ENCODE data around the gene AFG1L. TPM values are rescaled to one million over a fixed set of nuclear protein-coding genes. Genes with fewer than 3 reads are reported as not detected.

The AFG1L gene
- total RNA-seq, 2 experiments from 2014 or later = 5.6 to 6.3 TPM

DNA sequence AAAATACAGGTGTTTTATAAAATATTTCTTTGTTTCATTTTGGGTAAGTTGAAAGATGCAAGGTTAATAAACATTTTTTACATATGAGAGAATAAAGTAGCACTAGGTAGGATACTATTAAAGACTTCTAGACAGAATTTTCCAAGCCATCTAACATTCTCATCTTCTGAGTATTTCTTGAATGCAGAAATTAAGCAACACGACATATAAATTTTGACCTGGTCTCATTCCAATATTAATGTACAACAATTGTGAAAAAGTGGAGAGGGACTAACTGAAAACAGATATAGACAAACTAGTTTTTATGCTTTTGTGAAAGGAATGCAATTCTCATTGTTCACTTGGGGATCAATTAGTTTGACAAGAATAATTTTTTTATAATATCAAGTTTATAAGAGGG lies 254.4 kb downstream of the AFG1L start:
- Mint-ChIP-seq H3K4me3 (no peak overlapping the region), H3K27ac (no peak overlapping the region), H3K4me1 (ENCODE audit: low read depth) (peaks cover 7% of the 10 kb centered on the region), H3K27me3 (no peaks in the 10 kb centered on the region), H3K36me3 (ENCODE audit: low read depth) (no peaks in the 10 kb centered on the region), H3K9me3 (no peaks in the 10 kb centered on the region)
- DNase-seq = no peak
- ChIA-PET POLR2A (no interaction called here), CTCF (no interaction called here)
- TF ChIP-seq, protein P1, sequence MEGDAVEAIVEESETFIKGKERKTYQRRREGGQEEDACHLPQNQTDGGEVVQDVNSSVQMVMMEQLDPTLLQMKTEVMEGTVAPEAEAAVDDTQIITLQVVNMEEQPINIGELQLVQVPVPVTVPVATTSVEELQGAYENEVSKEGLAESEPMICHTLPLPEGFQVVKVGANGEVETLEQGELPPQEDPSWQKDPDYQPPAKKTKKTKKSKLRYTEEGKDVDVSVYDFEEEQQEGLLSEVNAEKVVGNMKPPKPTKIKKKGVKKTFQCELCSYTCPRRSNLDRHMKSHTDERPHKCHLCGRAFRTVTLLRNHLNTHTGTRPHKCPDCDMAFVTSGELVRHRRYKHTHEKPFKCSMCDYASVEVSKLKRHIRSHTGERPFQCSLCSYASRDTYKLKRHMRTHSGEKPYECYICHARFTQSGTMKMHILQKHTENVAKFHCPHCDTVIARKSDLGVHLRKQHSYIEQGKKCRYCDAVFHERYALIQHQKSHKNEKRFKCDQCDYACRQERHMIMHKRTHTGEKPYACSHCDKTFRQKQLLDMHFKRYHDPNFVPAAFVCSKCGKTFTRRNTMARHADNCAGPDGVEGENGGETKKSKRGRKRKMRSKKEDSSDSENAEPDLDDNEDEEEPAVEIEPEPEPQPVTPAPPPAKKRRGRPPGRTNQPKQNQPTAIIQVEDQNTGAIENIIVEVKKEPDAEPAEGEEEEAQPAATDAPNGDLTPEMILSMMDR (IDR thresholded peaks at IDR 0.05) = no peak
- intact Hi-C loops (cut with micrococcal nuclease) = no loop called here
- no peak for ATAC-seq

DNA sequence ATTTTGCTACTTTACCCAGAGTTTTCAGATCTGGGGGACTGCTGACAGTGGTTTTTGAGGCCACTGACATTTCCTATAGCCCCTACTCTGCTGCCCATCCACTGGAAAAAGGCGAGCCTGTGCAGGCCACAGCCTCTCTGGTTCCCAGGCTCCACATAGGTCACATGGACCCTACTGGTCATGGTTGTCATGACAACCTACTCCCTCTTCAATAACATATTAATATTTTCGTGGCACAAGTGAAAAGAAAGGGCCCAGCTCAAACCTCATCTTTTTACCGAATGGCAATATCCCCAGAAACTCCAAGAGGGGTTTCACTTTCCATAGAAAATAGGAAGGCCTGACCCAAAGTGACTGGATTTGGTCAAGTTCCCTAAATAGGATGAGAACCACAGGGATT lies 254.9 kb downstream of the AFG1L start:
- intact Hi-C loops (cut with micrococcal nuclease) = no loop called here
- no peaks in the 10 kb centered on the region for H3K27me3 Mint-ChIP-seq
- TF ChIP-seq, protein P1 (IDR thresholded peaks at IDR 0.05) = no peak
- H3K9me3 Mint-ChIP-seq = no peaks in the 10 kb centered on the region
- DNase-seq = no peak
- H3K36me3 Mint-ChIP-seq (ENCODE audit: low read depth) = no peaks in the 10 kb centered on the region
- ATAC-seq = no peak
- ChIA-PET POLR2A (no interaction called here), CTCF (no interaction called here)
- H3K4me3 Mint-ChIP-seq = no peak overlapping the region
- no peak overlapping the region for H3K27ac Mint-ChIP-seq
- peaks cover 7% of the 10 kb centered on the region for H3K4me1 Mint-ChIP-seq (ENCODE audit: low read depth)

DNA sequence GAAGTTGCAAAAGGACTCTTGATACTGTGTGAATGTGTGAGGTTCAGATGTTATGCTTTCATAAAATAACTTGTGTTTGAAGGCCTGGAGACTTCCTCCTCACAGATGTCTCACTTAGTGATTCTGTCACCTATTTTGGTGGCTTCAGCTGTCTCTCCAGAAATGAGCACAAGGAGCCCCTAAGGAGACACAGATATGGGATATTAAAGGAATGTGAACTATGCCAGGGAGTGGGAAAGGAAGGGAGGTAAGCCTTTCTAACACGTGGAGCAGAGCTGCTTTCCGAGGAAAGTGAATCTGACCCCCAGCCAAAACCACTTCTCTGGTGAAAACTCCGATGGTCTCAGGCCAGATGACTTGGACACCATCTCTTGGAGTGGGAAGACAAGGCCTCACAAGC lies 255.4 kb downstream of the AFG1L start:
- no peak overlapping the region for H3K4me3 Mint-ChIP-seq
- H3K27me3 Mint-ChIP-seq = no peaks in the 10 kb centered on the region
- ChIA-PET CTCF (interaction anchor here (1.0 kb wide), 1 partner anchor 523 kb away, joined by 3 read pairs; no protein-coding TSS in a partner anchor), POLR2A (interaction anchor here (0.6 kb wide), 1 partner anchor 75 kb away, joined by 5 read pairs; no protein-coding TSS in a partner anchor)
- no peak for DNase-seq
- ATAC-seq = no peak
- H3K27ac Mint-ChIP-seq = no peak overlapping the region
- H3K36me3 Mint-ChIP-seq (ENCODE audit: low read depth) = no peaks in the 10 kb centered on the region
- peaks cover 7% of the 10 kb centered on the region for H3K4me1 Mint-ChIP-seq (ENCODE audit: low read depth)
- TF ChIP-seq, protein P1 (IDR thresholded peaks at IDR 0.05) = no peak
- intact Hi-C loops (cut with micrococcal nuclease) = no loop called here
- H3K9me3 Mint-ChIP-seq = no peaks in the 10 kb centered on the region

DNA sequence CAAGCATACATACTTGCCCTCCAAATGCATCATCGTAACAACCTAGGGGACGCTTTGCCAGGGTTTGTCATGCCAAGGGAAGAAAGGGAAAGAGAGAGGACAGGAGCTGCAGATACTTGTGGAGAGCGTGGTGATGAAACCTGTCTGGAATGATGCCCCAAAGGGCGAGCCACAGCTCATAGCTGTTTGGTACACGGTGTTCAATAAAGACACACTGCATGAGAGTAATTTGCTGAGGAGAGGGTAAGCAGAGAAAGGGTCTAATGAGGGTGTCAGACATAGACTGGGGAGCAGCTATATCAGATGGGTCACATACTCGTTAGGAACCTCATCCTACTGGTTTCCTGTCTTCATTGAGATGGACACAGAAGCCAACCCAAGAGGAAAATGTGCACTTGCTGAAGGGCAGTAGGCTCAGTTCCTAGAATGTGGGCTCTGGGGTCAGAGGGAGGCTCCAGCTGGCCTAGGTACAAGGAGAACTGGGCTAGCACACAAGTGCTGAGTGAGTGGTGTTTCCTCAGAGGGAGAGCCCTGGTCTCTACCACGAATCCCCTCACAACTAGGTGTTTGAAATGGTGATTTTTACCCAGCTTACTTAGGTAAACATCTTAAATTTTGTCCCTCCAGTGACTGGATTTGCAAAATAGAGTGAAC lies 260.7 kb downstream of the AFG1L start:
- no peak overlapping the region for H3K4me3 Mint-ChIP-seq
- H3K27ac Mint-ChIP-seq = no peak overlapping the region
- intact Hi-C loops (cut with micrococcal nuclease) = no loop called here
- no peak for ATAC-seq
- TF ChIP-seq, protein P1 (IDR thresholded peaks at IDR 0.05) = no peak
- ChIA-PET POLR2A (interaction anchor here (0.5 to 1.8 kb wide), 4 partner anchors 9 to 834 kb away, joined by 3 to 9 read pairs (median 4); no protein-coding TSS in a partner anchor), CTCF (interaction anchor here (1.0 to 2.3 kb wide), 5 partner anchors 10 to 518 kb away, joined by 4 to 8 read pairs (median 5); no protein-coding TSS in a partner anchor)
- DNase-seq = no peak
- no peaks in the 10 kb centered on the region for H3K27me3 Mint-ChIP-seq
- H3K4me1 Mint-ChIP-seq (ENCODE audit: low read depth) = peaks cover 12% of the 10 kb centered on the region
- H3K9me3 Mint-ChIP-seq = no peaks in the 10 kb centered on the region
- H3K36me3 Mint-ChIP-seq (ENCODE audit: low read depth) = no peaks in the 10 kb centered on the region

DNA sequence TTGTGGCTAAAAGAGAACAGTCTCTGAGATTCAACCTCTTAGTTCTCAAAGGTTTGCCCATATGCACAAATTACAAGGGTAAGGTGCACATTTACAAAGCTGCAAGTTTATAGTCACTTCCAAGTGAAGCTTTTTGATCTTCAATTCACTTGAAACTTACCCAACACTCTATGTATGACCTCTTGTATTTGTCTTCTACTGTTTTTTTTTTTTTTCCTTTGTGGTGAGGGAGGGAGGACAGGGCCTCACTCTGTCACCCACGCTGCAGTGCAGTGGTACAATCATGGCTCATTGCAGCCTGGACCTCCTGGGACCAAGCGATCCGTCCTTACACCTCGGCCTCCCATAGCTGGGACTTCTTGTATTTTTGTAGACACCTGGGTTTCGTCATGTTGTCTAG lies 261.4 kb downstream of the AFG1L start:
- CTCF ChIA-PET = interaction anchor here (0.8 to 2.3 kb wide), 7 partner anchors 10 to 517 kb away, joined by 3 to 8 read pairs (median 4); no protein-coding TSS in a partner anchor
- TF ChIP-seq, protein P1 (IDR thresholded peaks at IDR 0.05) = no peak
- Mint-ChIP-seq H3K9me3 (no peaks in the 10 kb centered on the region), H3K27me3 (no peaks in the 10 kb centered on the region), H3K4me3 (no peak overlapping the region), H3K36me3 (ENCODE audit: low read depth) (no peaks in the 10 kb centered on the region), H3K4me1 (ENCODE audit: low read depth) (peaks cover 12% of the 10 kb centered on the region), H3K27ac (no peak overlapping the region)
- POLR2A ChIA-PET = interaction anchor here (0.6 to 1.8 kb wide), 3 partner anchors 9 to 388 kb away, joined by 3 to 9 read pairs (median 4); no protein-coding TSS in a partner anchor
- DNase-seq (no peak), ATAC-seq (no peak)
- intact Hi-C loops (cut with micrococcal nuclease) = no loop called here
